NCI-H187 treated with DMSO at 0.1 percent for 48 hours (cell line): ENCODE measurements around the gene TBX15.
"Not testable (repeated sequence)": the region's sequence is repeated elsewhere in the genome, so short reads cannot be mapped to it uniquely, and the experiment has no call there.

Experiments used
- DNase-seq: peaks from one replicate; lab custom pipeline; 2025; lab: John Stamatoyannopoulos, UW

The TBX15 gene

DNA sequence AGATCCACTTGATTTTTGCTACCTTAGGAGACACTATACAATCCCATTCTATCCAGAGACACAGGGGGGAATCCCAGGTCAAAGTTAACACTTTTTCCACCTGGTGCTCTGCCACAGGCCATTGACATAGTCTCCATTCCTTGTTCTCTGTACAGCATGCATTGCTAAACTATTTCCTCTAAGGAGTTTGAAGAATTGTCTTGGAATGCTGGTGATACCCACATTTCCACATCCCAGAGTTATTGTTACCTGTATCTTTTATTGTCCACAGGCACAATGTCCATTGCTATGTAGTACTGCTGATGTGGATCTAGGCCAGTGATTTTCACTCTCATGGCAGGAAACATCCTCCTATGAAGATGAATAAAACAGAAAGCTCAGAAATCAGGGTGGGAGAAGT lies 61.9 kb downstream of the TBX15 start:
- no peak for DNase-seq

DNA sequence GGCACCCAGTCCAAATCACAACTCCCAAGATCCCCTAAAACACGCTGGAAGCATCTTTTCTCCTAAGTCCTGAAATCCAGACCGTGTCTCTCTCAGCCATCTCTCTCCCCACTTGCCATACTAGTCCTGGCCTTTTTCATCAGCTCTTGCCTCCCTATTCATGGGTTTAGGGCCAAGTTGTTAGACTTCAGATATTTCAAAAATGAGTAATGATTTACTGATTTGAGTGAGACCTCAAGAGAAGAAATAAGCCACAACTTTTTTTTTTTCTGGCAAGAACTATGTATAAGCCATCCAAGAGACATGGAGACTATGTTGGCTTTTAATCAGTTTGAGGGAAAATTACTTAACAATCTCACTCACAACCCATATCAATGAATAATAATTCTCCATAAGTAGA lies 62.5 kb downstream of the TBX15 start:
- no peak for DNase-seq

DNA sequence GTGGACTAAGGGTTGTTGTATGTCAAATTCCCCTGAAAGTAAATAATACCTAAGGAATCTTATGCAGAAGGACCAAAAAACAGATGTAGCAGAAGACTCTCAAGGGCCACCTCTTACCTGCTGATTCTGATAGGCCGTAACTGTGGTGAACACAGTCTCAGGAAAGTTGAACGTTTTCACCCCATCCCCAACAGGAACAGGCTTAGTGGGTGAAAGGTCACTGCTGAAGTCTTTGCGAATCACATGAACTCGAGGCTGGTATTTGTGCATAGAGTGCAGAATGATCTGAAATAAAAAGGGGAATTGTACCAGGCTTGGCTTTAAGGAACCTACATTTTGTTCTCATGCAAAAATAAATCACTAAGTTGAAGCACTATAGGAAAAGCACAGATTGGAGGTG lies 64.8 kb downstream of the TBX15 start:
- no peak for DNase-seq

DNA sequence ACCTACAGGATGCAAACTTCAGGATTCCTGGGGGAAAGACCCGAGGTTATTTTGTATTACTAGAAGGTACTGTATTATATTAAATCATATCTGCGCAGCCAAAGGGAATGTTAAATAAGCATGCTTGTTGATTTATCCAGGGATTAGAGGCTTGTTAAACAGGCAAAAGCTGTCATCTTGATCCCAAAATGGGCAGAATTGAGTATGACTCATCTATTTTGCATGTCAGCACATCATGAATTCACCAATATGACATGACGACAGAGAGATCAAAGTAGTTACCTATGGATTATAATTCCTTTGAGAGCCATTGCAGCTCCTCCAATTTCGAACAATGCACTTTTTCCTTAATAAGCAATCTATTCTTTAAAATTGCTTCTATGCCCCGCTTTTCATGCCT lies 66.1 kb downstream of the TBX15 start:
- no peak for DNase-seq

DNA sequence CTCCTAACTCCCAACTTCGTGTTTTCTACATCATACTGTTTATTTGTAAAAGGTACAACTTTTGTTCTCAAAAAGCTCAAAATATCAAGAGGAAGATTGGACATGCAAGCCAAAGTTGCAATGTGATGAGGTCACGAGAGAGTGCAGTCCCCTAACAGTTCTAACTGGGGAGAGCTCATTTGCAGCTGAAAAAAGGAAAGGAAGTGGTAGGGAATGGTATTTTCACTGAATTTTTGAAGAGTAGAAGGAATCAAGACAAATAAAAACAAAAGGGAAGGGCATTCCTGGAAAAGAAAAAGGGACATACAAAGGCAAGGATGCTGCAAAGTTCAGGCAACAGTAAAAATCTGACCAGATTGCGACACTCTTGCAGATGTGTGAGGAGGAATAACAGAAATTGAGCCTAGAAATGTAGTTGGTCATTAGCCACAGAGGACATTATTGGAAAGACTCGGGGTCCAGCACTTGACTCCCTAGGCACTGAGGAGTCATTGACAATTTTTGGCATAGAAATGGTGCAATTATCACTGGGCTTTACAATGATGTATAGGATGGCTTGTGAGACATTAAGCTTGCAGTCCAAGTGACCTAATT lies 67.9 kb downstream of the TBX15 start:
- DNase-seq, result no peak

DNA sequence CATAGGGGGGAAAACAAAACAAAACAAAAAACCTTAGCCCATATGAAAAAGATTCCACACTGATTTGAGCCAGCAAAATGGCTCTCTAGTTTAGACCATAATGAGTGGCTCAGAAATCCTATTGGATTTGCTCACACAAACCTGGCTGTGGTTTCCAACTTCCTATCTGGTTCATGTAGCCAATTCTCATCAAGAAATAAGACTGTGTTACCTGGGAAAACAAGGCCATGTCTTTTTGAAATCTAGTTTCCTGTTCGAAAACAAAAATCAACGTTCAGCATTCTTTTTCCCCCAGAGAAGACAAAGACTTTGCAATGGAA lies 69.2 kb downstream of the TBX15 start:
- DNase-seq, result no peak

DNA sequence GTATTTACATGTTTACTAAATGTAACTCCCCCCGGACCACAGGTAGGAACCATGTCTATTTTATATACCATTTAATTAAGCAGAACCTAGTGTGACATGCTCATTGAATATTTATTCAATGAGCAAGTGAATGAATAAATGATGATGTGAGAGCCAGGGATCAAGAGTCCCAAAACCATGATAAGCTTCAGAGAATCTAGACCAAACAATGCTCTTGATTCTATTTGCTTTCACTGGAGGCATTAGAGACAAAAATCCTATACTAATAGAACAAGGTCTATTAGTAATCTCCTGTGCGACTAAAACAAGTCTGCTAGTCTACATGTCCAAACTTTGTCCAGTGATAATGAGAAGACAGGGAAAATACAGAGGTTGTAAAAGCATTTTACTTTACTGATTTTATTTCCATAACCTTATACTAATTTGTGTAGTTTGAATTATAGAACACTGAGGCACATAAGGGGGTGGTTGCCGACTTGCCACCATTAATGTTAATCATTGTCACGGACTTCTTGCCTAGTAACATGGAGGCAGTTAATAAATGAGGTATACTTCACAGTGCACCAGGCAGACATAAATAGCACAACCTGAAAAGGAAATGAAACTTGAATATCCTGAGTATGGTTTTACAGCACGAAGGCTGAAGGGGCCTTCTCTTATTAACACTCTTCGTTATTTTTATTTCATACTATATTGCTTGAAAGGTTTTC lies 69.8 kb downstream of the TBX15 start:
- DNase-seq, result no peak

DNA sequence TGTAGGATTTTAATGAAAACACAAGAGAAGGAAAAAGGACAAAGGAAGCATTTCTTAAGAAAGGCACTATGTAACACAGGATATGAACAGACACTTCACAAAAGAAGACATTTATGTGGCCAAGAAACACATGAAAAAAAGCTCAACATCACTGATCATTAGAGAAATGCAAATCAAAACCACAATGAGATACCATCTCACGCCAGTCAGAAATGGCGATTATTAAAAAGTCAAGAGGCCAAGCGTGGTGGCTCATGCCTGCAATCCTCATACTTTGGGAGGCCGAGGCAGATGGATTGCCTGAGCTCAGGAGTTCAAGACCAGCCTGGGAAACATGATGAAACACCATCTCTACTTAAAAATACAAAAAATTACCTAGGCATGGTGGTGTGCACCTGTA lies 71.8 kb downstream of the TBX15 start:
- DNase-seq, result not testable (repeated sequence)

DNA sequence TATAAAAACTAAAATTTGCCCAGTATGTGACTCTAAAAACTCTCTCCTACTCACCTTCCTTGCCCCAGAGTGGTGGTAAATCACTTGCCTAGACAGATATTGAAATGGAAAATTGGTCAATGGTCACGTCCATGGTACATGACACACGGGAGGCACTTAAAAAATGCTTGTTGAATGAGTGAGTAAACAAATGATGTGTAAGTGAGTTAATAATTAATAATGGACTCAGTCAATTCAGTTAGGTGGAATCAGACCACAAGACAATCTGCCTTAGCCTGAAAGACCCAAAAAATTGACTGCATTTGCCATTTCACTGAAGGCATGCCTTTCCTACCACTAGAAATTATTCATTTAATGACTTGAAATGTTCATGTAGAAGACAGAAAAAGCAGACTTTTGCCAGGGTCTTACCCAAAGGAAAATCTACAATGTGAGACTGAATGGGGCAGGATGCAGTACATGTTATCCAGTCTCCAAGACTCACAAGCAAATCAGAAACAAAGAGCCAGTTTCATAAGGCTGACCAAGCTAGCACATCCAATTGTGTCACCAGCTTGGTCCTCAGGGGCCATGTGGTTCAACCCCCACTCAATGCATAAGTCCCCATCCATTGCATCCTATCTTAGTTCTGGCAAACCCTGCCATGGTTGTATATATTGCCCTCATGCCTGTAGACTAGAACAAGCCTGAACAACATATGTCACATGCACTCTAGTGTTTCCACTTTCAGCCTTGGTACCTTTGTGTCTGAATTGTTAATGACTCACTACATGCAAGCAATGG lies 73.6 kb downstream of the TBX15 start:
- DNase-seq, result no peak

DNA sequence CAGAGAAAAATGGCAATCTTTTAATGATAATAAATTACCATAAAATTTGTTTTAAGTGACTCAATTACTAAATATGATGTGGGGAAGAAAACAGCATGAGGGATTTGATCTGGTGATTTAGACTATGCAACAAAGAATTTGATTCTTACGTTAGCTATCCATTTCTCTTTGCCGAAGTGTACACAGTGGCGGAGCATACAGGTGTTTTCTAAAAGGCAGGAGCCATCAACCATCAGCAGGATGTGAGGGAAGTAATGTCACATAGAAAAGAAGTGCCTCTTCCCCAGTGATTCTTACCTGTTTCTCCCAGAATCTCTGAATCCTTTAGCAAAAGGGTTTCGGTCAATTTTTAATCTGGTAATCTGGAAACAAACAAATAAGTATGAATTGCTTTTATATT lies 74.3 kb downstream of the TBX15 start:
- DNase-seq, result no peak

DNA sequence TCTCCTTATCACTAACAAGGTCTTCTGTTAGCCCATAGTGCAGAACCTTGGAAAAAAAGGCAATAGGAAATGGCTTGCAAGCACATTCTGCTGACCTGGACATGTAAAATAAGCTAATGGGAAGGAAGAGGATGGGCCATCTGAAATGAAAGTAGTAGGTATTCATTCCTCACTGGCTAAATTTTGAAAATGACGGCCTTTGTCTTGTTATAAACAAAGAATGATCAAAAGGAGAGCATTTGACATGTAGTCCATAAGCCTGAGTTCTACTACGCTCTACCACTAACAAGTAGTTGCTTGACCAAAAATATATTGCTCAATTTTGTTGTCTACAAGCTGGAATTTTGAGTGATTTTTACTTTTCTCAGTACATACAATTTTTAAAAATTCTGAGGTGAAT lies 75.6 kb downstream of the TBX15 start:
- no peak for DNase-seq

DNA sequence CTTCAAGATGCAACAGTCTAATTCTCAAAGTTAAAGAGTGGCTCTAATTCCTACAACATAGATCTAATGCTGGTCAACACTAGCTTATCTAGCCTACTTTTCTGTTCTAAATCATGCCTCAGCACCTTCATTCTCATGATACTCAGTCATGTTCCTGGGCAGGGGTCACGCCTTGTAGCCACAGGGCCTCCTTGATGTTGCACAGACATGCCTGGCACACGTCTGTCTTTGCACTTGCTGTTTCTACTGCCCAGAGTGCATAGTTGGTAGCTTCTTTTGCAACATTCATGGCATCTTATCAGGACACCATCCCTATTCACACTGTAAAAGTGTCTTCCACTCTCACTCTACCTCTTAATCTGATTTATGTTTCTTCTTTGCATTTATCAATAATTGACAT lies 76.6 kb downstream of the TBX15 start:
- DNase-seq, result no peak

DNA sequence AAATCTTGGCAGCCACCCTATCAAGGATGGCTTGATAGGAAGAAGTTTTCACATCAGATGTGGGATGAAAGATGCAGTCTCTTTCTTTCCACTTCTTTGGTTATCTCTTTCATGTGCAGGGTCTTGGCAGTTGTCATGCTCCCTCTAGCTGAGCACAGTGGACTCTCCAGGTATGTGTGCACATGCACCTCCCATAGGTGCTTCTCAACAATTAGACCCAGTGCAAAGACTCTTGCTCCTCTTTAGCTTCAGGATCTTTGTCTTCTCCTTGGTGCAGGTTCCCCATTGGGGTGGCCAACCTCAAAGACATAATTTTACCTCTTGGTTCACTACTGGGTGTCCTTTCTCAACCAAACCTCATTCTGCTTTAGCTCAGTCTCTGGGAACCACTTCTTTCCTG lies 80.7 kb downstream of the TBX15 start:
- no peak for DNase-seq

DNA sequence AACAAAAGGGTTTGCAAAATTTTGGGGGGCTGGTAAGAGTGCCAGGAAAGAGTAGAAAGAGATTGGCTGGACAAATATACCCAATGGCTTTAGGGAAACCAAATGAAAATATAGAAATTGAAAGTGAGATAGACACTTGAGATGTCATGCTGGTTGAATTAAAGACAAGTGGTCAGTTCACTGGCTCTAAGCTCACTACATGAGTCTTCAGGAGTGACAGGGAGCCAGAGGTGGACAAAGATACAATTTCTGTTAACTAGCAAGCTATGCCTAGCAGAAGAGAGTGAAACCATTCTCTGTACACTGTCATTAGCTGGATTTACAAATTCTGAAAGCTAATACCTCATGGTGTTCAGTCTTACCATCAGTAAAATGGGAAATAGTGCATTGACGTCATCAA lies 82.5 kb downstream of the TBX15 start:
- DNase-seq, result no peak

DNA sequence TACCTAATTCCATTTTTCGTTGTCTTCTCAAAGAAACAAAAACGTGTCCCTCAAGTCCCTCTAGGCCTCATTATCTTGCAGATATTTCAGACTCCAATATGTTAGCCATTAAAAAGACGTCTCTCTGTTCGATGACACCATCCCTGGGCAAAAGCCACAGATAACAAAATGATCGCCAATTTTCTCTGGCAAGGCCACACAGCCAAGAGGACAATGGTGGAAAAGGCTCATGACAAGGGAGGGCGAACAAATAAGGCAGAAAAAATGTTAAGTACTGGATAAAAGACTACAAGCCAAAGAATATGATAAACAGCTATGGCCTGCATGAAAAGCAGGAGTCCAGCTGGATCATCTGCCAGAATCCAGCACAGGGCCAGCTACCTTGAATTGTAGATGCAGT lies 82.9 kb downstream of the TBX15 start:
- no peak for DNase-seq

DNA sequence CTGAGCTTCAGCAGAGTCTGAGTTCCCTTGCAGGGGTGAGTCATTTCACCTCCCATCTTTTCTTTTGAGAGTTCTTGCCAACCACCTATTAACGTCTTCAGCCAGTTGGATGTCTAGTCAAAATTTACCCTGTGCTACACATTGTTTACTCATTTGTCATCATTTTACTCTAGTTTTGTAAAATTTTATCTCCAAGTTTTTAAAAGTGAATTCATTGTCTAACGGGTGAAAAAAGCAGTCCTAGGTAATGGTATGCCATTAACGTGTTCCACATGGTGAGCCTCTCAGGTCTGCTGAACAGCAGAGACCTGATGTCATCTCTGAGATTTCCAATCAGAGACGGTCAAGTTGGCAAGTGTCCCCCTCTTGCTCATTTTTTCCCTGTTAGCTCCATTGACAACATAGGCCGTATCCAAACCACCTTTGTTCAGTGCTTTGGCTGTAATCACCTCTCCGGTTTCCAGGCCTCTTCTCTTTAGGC lies 85.4 kb downstream of the TBX15 start:
- DNase-seq, result no peak

DNA sequence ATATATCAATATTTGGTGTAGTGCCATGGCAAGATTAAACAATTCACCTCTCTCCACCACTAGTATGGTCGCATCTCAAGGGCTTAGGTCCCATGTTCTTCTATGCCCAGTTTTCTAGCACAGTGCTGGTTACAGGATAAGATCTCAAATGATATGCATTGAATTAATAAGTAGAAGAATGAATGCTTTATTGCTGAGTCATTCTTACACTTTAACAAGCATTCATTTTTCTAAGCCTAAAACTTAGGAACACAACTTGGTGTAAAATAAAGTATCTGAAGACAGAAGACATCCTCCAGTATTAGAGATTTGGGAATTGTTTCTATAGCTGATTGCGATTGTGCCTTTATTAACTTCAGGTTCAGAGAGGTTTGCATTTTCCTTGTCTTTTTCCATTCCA lies 85.8 kb downstream of the TBX15 start:
- DNase-seq, result no peak

DNA sequence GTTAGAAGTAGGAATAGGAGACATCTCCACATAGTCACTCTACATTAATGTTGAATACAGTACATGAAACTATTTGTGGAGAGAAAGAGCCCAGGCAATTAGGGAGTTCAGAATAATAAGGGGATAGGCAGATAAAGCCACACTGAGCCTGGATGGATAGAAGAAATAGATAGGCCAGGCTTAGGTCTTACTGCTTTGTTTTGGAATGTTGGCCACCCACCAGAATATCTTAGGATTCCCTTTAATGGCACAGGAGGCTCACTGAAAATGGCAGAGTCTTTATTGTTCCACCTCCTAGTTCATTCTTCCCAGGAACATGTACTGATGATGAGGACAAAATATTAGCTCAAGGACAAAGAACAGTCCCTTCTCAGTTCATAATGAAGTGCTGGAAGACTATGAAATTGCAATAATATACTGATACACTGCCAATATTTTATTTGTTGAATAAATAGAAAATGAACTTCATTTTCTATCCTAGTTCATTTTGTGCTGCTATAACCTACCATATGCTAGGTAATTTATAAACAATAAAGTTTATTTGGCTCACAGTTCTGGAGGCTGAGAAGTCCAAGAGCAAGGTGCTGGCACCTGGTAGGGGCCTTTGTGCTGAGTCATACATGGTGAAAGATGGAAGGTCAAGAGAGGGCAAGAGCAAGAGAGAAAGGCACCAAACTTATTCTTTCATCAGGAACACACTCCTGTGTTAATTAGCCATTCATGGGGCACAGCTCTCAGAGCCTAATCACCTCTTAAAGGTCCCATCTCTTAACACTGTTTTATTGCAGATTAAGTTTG lies 87.3 kb downstream of the TBX15 start:
- DNase-seq, result no peak

DNA sequence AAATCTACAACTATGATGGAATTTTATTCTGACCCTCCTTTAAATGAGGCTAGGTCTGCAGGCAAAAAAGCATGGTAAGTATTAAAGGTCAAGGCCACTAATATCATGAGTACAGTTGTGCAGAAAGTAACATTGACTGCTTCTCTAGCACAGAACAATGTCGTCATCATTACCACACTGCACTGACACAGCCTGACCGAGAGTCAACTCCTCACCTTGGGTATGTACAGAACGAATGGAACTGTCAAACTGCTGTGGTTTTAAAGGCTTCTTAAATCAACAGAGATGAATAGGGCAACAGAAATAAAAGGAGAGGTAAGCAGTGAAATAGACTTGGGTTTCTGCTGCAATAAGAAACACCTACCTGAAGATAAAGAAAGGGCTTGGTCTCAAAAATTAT lies 88.8 kb downstream of the TBX15 start:
- DNase-seq, result no peak

DNA sequence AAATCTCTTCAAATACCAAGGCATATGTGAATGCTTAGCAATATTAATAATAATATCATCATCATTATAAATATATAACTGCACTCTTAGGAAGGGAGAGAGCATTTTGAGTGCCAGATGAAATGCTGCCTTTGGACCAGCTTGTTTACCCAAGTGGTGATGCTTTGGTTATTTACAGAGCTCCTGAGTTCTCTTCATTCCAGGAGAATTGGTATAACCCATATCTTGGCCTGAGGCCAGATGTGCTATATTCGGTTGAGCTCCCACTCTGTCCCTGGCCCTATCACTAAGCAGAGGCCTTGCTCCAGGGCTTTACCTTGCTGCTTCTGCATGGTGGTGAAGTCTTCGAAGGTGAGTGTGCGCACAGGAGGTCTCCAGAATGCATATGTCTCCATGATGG lies 89.4 kb downstream of the TBX15 start:
- DNase-seq, result no peak

DNA sequence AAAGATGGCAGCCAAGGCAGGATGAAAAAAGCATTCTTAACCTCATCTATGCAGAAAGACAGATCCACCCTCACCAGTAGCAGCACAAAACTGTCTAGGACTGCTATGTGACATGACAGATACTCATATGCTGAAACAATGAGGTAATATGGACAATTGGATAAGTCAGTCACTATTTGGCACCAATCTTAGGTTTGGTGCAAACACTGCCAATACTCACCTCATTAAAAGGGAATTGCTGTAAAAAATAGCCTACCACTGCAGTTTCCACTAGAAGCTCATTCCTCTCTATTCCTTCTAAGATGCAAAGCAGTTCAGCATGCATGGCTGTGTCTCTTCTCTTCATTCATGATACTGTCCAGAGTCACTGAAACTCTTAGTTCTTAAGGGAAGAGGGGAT lies 91.7 kb downstream of the TBX15 start:
- no peak for DNase-seq

DNA sequence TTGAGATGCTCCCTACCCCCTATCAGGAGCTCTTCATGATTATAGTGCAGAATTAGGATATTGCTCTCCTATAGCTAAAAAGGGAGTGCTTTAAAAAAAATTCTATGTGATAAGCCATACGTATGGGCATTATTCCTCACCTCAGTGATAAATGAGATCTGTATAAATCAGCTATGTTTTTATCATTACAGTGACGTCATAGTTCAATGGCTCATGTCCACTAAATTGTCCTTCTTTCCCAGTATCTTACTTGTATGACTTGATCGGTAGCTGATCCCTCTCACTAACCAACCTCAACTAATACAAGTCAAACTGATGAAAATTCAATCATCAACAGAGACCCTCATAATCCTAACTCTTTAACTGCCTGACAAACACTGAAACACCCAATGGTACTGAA lies 93.3 kb downstream of the TBX15 start:
- no peak for DNase-seq
